A673 (cell line): Measurements from ENCODE around the gene PRIM1.
"Not testable (repeated sequence)": the region's sequence is repeated elsewhere in the genome, so short reads cannot be mapped to it uniquely, and the experiment has no call there.

ENCODE experiments used
- EZH2 ChIP-seq: fragments of 200-600 bp; sonication (generic); IDR thresholded peaks from 2 replicates; pipeline ENCODE4 v1.6.1; 2017; ENCODE audit warnings: borderline replicate concordance, low read depth, mild to moderate bottlenecking, mixed read lengths, antibody characterized with exemption, low read length; ENCODE audit not compliant: poor library complexity, severe bottlenecking
- TF ChIP-seq, protein P1 (sequence below): fragments of 300-800, 200-600 bp; sonication (generic); conservative IDR thresholded peaks from 2 replicates; pipeline ENCODE4 v1.5.1; 2017; ENCODE audit warnings: low read depth, mild to moderate bottlenecking, antibody characterized with exemption, low read length, moderate library complexity, mixed read lengths

DNA sequence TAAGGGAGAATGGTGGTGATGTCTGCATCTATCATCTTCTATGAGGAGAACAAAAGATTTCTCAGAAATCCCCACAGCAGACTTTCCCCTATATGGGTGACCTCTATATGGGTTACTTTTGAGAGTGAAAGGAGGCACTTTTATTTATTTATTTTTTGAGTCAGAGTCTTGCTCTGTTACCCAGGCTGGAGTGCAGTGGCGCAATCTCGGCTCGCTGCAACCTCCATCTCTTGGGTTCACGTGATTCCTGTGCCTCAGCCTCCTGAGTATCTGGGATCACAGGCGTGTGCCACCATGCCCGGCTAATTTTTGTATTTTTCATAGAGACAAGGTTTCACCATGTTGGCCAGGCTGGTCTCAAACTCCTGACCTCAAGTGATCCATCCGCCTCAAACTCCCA lies 41.0 kb upstream of the PRIM1 start:
- TF ChIP-seq, protein P1, sequence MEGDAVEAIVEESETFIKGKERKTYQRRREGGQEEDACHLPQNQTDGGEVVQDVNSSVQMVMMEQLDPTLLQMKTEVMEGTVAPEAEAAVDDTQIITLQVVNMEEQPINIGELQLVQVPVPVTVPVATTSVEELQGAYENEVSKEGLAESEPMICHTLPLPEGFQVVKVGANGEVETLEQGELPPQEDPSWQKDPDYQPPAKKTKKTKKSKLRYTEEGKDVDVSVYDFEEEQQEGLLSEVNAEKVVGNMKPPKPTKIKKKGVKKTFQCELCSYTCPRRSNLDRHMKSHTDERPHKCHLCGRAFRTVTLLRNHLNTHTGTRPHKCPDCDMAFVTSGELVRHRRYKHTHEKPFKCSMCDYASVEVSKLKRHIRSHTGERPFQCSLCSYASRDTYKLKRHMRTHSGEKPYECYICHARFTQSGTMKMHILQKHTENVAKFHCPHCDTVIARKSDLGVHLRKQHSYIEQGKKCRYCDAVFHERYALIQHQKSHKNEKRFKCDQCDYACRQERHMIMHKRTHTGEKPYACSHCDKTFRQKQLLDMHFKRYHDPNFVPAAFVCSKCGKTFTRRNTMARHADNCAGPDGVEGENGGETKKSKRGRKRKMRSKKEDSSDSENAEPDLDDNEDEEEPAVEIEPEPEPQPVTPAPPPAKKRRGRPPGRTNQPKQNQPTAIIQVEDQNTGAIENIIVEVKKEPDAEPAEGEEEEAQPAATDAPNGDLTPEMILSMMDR = not testable (repeated sequence)
- TF ChIP-seq EZH2 = not testable (repeated sequence)
